GM21786 (cell line): Measurements from ENCODE around the gene PKNOX2.

Experiments
- ATAC-seq: cut with Tn5 transposase; IDR thresholded peaks from one replicate; pipeline ENCODE4 v1.9.1; 2021; ENCODE audit not compliant: unreplicated experiment

The PKNOX2 gene

GRCh38 chr11:125376117-125376516, 211.6 kb downstream of the PKNOX2 start:
- ATAC-seq, result no peak

DNA sequence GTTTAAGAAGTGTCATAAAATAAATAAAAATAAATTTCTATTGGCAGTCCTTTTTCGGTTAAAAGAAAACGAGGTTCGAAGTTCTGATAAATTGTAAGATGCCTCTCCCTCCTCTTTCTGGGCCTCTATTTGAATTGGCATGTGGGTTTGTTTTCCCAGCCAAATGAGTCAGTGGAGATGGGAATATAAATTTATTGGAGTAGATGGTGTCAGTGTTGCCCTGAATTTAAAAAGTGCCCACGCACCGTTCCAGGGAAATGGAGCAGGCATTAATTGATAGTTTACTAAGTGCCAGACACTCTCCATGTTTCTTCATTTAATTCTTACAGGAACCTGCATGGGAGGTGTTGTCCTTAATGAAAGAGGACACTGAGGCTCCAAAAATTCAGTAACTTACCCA, 212.3 kb downstream of the PKNOX2 start:
- ATAC-seq, result no peak

DNA sequence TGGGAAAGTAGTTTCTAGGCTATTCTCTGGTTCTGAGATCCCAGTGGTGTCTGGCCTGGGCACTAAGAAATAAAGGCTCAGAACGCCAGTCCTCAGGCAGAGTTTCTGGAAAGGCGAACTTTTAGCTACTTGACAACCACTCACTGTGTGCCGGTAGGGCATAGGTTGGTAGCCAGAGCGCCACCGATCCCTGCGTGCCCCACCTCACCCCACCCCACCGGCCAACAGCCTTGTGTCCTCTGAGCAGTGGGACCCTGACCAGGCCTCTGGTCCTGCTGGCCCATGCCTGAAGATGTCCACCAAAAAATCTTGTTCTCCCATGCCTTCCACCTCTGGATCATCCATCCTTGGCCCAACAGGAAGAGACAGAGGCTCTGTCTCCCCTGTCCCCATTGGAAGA, 213.5 kb downstream of the PKNOX2 start:
- ATAC-seq, result no peak

DNA sequence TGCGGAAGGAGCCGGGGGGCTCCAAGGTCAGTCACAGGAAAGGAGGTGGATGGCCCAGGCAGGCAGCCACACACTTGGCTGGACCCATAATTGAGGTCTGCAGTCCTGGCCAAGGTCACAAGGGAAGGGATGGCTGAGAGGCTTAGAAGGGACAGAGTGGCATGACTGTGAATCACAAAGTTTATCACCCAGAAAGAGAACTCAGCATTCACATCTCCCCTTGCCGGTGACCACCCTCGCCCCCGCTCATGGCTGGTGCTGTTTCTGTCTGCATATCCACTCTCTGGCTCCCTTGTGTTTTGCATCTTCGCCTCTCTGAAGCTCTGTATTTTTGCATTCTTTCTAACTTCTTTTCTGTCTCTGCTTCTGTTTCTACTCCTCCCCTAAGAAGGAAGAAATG, 214.0 kb downstream of the PKNOX2 start:
- ATAC-seq, result no peak

DNA sequence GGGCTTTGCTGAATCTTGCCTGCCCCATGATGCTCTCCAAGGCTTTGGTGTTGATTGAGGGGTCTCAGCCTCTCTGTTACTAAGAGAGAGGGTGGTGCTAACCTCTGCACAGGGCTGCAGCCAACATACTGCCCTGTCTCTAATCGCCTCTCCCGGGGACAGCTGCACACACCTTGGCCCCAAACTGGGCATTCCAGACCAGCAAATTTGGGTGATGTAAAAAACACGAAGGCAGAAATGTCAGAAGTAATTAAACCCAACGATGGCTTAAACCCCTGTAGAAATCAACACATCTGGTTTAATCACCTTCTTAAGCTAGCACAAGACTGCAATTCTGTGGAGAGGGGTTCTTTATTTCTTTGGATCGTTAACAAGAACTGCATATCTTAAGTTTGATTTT, 215.0 kb downstream of the PKNOX2 start:
- ATAC-seq, result no peak

DNA sequence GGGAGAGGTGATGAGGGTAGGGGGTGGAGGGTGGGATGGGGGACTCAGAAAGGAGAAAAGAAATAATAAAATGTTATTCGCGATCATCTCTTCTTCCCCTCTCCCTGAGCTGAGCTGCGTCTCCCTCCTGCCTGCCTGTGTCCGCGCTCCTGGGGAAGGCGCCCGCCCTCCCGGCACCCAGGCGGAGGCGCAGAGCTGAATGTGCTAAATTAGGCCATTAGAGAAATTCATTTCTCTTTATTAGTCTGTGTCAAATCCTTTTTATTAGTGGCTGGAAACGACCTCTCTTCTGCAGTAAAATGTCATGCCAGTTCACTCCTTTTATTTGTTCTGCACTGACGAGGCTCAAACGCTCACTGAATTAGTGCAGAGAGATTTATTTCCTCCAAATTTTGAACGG, 215.4 kb downstream of the PKNOX2 start:
- no peak for ATAC-seq

GRCh38 chr11:125380756-125381445, 216.3 kb downstream of the PKNOX2 start:
- no peak for ATAC-seq

DNA sequence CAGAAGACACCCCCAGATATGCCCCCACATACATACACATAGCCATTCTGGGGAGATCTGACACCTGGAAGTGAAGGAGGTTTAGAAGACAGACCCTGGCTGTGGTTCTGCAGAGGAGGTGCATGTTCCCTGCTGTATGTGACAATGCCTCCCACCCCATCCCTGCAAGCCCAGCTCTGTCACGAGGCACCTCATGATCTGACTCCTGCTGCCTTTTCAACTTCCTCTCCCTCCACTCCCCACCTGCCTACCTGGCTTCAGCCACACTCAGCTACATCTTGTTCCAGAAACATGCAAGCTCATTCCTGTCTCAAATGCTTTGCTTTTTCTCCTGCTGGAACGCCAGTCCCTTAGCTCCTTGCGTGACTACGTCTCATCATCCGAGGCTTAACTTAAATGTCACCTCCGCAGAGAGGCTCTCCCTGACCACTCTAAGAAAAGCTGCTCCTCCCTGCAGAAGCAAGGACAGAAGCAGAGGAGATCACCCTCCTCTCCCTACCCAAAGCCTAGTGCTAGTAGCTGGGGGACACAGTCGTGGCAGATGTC, 217.0 kb downstream of the PKNOX2 start:
- ATAC-seq, result no peak

DNA sequence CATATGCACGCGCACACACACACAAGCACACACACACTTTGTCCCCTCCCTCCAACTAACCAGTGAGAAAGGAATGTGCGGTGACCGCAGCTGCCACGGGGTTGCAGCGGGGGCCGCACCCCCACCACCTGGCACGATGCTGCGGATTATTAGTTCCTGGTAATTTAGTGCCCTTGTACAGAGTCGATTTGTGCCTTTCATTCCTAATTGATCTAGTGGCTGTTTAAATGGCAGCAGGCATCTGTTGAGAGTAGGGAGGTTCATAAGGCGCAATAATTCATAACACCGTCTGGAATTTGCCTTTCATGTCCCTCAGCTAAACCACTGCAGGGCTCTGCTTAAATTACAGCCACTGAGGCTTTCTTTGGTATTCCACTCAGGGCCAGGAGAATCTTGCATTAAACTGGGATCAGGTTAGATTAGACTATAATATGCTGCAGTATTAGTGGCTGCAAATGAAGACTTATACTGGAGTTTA, 217.8 kb downstream of the PKNOX2 start:
- no peak for ATAC-seq

GRCh38 chr11:125382822-125383221, 218.3 kb downstream of the PKNOX2 start:
- ATAC-seq, result no peak

DNA sequence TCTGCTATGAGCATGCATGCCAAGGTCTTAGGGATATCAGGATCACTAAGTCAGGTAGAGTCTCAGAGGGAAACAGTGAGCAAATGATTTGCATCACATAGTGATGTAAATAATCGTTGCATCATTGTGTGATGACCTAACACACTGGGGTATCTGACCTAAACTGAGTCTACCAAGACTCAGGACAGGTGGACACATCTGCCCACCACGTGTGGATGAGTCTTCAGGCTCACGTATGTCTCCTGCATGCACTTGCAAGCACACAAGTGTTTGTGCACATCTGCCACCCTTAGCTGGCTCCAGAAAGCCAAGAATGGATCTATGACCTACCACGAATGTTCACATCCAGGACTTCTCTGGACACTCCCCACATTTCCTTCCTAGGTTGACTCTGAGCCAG, 220.3 kb downstream of the PKNOX2 start:
- ATAC-seq, result no peak

GRCh38 chr11:125387901-125388300, 223.3 kb downstream of the PKNOX2 start:
- no peak for ATAC-seq

GRCh38 chr11:125388611-125389010, 224.1 kb downstream of the PKNOX2 start:
- ATAC-seq, result no peak

GRCh38 chr11:125389339-125390166, 225.0 kb downstream of the PKNOX2 start:
- ATAC-seq, result no peak

DNA sequence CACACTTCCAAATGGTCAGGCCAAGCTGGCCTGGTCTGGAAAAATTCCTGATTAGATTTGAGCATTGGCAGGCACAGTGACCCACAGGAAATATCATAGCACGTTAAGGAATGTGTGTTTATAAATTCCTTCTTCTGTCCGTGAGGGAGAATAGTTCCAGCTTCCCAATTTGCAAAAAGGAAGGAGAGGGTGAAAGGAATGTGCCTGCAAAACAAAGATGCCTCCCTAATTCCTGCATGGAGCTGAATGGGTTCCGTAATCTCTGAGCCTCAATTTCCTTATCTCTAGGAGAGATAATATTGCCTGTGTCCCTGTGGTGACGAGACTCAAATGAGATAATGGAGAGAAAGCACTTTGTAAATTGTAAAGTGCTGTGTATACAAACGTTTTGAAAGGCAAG, 226.4 kb downstream of the PKNOX2 start:
- ATAC-seq, result no peak

DNA sequence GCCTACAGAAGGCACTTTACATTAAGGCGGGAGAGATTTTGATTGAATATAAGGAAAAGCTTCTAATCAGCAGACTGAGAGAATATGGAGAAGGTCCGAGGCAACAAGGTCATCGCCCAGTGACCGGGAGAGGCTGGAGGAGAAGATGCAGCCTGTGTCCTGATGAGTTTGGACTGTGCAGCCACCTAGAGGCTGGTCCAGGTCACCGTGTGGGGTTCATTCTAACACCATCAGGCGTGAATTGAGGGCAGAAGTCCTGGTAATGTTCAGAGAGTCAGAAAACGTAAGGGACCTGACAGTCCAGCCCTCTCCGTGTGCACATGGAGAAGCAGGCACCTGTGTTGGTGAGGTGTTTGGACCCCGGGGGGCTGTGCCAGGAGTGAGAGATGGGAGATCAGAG, 228.8 kb downstream of the PKNOX2 start:
- no peak for ATAC-seq

DNA sequence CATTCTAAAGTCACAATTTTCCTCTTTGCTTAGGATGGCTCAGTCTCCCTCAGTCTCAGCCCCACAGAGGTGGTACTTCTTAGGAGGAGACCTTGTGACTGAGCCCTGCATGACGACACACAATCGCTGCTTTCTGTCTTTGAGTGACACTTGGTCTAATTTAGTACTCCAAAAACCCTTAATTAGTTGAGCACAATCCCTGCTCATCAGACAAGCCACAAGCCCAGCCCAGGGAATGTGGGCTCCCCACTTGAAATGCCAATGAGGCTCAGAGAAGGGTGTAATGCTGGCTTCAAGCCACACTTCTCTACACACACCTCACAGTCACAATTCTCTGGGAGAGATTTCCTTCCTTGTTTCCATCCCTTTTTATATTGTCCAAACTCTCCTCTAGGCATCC, 229.7 kb downstream of the PKNOX2 start:
- ATAC-seq, result no peak

DNA sequence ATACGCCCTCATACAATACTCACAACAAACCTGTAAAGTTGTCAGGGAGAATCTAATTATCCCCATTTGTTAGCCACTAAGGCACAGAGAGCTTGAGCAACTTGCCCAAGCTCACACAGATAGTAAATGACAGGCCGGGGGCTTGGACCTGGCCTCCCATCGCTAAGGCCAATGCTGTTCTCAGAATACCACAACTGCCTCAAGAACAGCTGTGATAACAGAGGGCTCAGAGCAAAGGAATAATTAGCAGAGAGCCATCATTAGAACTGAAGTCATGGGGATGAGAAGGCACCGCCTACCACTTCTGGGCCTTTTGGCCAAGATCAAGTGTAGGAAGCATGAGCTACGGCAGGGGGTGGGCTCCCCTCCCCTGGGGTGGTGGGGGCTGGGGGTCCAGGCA, 232.9 kb downstream of the PKNOX2 start:
- no peak for ATAC-seq

GRCh38 chr11:125398475-125398874, 233.9 kb downstream of the PKNOX2 start:
- no peak for ATAC-seq

DNA sequence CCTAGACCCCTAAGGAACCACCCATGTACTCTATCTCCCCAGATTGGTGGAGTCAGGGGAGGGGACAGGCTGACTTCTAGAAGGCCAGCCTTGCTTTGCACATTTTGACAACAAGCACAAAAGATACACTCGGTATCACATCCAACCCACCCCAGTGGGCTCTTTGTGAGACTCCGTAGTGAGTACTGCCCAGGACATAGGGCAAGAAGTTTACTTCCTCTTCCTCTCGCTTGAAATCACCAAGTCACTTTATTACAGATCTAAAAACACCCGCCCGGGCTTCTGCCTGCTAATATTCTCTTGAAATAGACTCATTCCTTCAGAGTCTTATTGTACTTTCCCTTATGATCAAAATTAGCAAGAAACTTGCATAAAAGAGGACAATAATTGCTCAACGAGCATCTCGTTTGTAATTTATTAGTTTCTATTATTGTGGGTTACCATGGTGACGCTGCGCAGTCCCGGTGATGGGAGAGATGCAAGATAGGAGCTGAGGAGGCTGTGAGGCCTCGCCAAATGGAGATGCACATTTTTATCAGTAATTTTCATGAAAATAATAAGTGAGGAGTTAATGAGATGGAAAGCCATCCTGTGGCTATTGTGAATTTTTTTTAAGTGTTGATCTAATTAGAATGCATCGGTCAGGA, 234.6 kb downstream of the PKNOX2 start:
- ATAC-seq, result no peak

GRCh38 chr11:125399945-125400344, 235.4 kb downstream of the PKNOX2 start:
- no peak for ATAC-seq

DNA sequence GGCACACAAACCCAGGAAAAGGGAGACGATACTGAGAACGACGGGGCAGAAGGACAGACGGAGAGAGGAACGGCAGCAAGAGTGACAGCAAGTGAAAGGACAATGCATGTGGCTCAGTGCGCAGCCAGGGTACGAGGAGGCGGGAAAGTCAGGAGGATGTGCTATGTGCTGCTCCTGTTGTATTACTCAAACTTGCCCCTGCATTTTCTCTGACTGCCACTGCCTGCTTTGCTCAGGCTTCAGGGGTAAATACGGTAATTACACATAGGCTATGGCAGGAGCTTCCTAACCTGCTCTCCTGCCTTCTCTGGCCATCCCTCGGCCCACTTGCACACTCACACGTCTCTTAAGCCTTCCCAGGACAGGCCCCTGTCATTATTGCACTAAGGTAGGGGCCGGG, 236.7 kb downstream of the PKNOX2 start:
- ATAC-seq, result no peak
